NCI-H446 (cell line): ENCODE results near the gene ATP6V0E2.
A peak's percentile ranks its signal among the peaks of the same experiment; 100 is the strongest.
"Not testable (repeated sequence)": the region's sequence is repeated elsewhere in the genome, so short reads cannot be mapped to it uniquely, and the experiment has no call there.

Source experiments
- DNase-seq, 2 experiments: peaks; one replicate each; lab custom pipeline; 2025; lab: John Stamatoyannopoulos, UW

The ATP6V0E2 gene

GRCh38 chr7:149873074-149873969 is at the start of gene ATP6V0E2:
ATP6V0E2 (plus strand) TSS chr7:149873969; CDS start chr7:149874066, 97 bp downstream.
- DNase-seq = peak; percentile 89 to 96

- no peak for DNase-seq
These were observed 49.4 kb upstream of the ATP6V0E2 start for GRCh38 chr7:149824301-149824741.

- DNase-seq = no peak
These were observed 48.8 kb upstream of the ATP6V0E2 start for GRCh38 chr7:149824748-149825566.

GRCh38 chr7:149825567-149826343 is 48.0 kb upstream of the ATP6V0E2 start:
- DNase-seq = peak in 1 of 2 experiments; percentile 12

- DNase-seq = no peak
These were observed 47.3 kb upstream of the ATP6V0E2 start for GRCh38 chr7:149826344-149827088.

GRCh38 chr7:149827089-149827981 is 46.4 kb upstream of the ATP6V0E2 start:
- DNase-seq = no peak

GRCh38 chr7:149828357-149829309 is 45.1 kb upstream of the ATP6V0E2 start:
- no peak for DNase-seq

- not testable (repeated sequence) for DNase-seq
These were observed 43.2 kb upstream of the ATP6V0E2 start for GRCh38 chr7:149830527-149830926.

- DNase-seq = no peak
These were observed 42.6 kb upstream of the ATP6V0E2 start for GRCh38 chr7:149830997-149831740.

GRCh38 chr7:149831741-149832219 is 42.0 kb upstream of the ATP6V0E2 start:
- no peak for DNase-seq

- DNase-seq = no peak
These were observed 41.3 kb upstream of the ATP6V0E2 start for GRCh38 chr7:149832332-149833041.

- DNase-seq = no peak
These were observed 40.2 kb upstream of the ATP6V0E2 start for GRCh38 chr7:149833495-149834130.

GRCh38 chr7:149834601-149835000 is 39.2 kb upstream of the ATP6V0E2 start:
- no peak for DNase-seq

GRCh38 chr7:149836434-149836833 is 37.3 kb upstream of the ATP6V0E2 start:
- no peak for DNase-seq

GRCh38 chr7:149837564-149838223 is 36.1 kb upstream of the ATP6V0E2 start:
- DNase-seq = no peak

GRCh38 chr7:149838224-149838991 is 35.4 kb upstream of the ATP6V0E2 start, which contains the start of gene ZNF862:
ZNF862 (plus strand) TSS chr7:149838375; CDS start chr7:149838612, 237 bp downstream.
- peak; percentile 87 to 98 for DNase-seq
